HG03457 (cell line): ENCODE measurements around the gene CCDC24.

Experiments
- ATAC-seq: cut with Tn5 transposase; IDR thresholded peaks from one replicate; pipeline ENCODE4 v1.9.1; 2021; ENCODE audit warnings: moderate number of reproducible peaks; ENCODE audit not compliant: unreplicated experiment

CCDC24 gene

DNA sequence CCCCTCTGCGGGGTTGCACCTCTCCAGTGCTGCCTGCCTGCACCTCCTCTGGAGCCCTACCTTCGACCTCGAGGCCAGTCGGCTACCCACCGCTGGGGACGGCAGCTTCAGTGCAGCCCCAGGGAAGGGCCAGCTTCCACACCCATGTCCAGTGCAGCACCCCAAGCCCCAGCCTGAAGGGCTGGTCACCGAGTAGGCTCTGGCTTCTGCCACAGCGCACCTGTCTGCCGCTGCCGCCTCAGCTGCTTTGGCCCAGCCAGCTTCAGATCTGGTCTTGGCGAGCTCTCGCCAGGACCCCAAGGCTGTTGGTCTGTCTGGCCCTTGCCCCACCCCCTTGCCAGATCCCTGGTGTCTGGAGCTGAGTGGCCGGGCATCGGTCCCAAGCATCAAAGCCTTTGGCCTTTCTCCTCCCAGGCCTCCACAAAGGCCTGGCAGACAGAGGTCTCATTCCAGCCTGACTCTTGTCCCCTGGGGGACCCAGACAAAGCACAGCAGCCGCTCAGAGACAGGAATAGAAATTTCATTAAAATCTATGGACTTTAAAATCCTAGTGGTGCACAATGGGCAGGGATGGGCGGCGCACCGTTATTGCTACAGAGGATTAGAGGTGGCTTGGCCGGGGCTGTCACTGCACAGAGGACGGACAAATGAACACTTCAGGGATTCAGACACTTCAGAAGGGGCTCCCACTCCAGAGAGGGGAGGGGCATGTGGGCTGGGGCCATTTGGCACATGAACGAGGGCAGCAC lies 4.8 kb downstream of the CCDC24 start:
- no peak for ATAC-seq

DNA sequence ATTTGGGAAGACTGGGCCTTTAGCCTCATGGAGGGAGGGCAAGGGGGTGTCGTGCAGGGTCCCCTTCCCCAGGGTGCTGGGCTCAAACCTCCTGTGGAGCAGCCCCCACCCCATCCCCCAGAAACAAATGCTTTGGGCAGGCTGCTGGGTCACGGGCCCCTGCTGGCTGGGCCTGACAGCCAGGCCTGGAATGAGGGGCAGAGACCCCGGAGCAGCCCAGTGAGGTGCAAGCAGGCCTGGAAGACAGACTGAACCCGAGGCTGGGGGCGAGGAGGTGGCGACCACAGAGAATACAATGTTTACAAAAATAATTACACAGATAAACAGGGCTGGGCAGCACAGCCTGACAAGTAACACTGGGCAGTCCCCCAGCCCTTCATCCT lies 5.3 kb downstream of the CCDC24 start:
- ATAC-seq = no peak

DNA sequence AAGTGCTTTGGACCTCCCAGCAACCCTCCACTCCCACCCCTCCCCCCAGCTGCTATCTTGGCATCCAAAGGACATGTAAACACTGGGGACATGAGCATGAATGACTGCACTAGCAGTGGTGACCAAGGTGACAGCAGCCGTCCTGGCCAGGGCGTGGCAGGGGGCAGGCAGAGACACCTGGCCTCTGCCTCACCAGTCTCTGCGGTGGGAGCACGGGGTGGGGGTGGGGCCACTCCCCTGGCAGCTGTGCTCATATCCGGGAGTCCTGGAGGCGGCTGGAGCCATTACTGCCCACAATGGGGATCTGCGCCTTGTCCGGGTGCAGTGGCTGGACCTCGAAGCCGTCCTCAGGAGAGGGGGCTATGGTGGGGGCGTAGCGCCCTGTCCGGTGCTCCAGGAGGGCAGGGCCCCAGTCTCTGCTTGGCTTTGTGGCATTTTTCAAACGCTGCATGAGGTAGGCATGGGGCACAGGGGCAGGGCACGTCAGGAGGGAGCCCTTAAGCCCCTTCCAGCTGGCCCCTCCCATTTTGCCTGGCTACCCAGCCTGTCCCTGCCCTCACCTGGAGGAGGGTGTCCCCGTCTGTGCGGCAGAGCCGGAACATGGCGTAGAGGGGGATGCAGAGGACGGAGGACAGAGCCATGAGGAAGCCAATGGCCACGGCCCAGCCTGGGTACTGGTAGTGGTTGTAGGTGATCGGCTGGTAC lies 6.0 kb downstream of the CCDC24 start:
- ATAC-seq = no peak

- ATAC-seq = no peak
These were observed 6.6 kb downstream of the CCDC24 start for GRCh38 chr1:43998000-43998378.

DNA sequence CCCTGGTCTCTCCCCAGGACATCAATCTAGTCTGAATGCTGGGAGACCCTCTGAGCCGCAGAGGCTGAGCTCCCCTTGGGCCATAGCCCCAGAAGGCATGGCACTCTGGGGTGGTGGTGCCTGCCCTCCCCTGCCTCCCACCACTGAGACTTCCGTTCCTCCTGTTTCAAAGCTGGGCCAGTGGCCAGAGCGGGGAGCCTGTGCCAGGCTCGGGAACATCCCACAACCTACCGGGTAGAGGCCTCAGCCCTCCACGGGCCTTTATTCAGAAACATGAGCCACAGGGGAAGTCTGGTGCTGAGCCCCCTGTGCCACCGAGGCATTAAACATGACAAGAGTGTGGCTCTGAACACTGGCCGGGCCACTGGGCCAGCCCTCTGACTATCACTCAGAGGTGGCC lies 8.1 kb downstream of the CCDC24 start:
- no peak for ATAC-seq

DNA sequence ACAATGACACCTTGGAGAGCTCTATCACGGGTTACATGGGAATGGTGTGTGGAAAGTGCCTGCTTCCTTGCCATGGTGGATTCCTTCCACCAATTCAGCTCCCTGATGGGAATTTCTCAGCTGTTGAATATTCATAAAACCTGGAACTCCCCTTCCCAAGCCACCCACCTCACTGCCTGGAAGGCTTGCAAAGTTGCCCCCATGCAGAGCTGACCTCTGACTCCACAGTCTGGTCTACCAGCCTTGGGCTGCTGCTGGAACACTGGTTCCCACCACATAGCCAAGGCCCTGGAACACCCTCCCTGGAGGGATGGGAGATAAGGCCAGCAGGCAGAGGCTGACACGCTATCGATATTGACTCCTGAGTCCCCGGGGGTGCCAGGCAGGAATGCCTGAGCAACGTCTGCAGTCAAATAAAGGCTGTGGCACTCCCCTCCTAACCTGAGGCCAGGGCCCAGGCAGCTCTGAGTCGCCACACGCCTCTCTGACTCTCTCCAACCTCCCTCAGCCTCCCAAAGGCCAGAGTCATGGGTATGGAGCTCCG lies 8.8 kb downstream of the CCDC24 start:
- ATAC-seq = no peak

DNA sequence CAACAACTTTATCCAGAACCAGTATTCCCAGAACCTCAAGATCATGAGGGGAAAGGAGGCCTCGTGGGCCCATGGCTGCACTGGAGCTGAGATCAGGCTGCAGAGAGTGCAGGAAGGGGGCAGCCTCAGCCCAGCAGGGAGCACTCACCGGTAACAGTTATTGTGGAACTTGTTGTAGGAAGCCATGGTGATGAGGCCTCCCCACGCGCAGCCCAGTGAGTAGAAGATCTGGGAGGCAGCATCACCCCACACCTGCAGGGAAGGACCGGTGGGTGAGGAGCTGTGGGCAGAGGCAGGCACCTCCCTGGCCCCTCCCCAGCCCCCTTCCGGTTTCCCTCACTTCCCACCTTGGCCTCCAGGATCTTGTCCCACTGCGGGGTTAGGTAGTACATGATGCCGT lies 10.8 kb downstream of the CCDC24 start:
- no peak for ATAC-seq

DNA sequence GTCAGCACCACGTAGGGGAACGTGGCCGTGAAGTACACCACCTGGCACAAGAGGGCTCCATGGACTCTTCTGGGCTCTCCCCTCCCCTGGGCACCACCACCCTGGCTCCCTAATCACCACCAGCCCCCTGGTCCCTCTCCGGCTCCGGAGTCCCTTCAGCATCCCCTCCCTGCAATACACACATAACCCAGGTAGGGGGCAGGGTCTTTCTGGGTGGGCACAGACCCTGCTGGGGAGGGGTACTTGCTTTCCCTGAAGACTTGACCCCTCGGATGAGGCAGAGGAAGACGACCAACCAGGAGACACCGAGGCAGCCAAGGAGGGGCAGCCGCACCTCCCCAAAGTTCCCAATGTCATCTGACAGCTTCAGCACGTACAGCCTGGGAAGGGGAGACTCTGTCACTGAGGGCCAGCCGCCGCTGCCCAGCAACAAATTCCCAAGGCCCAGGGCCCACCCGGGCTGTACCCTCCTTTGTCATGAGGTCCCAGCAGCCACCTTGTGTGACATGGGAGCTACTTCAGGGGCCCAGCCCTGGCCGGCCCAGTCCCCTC lies 11.3 kb downstream of the CCDC24 start:
- no peak for ATAC-seq

DNA sequence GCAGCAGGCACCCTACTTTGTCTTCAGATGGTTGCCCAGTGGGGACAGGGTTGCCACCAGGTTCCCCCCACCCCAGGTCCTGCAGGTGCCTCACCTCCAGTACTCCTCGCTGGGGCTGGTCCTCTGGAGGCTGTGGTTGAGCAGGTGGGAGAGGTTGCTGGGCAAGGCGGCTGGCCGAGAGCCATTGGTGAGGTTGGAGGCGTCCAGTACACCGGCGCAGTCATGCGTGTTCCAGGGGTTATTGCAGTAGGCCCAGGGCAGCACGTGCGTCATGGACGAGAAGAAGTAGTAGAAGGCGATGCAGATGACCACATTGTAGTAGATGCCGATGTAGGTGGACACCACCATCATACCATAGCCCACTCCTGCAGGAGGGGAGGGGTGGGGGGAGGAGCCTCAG lies 16.9 kb downstream of the CCDC24 start:
- ATAC-seq = no peak

- no peak for ATAC-seq
These were observed 19.6 kb downstream of the CCDC24 start for GRCh38 chr1:44010935-44011471.

DNA sequence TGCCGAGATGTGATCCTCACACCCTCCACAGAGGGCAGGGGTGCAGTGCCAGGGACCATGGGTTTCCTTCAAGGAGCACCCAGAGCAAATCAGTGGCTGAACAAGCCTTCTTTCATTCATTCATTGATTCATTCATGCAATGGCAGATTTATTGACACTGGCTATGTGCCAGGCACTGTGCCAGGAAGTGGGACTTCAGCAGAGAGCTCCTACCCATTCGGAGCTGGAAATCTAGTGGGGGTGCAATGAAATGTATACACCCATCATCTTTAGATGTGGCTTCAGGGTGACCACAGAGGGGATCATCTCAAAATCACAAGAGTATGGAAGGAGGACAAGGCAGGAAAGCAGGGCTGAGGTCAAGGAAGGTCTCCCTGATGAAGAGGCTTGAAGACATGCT lies 21.0 kb downstream of the CCDC24 start:
- ATAC-seq = no peak

DNA sequence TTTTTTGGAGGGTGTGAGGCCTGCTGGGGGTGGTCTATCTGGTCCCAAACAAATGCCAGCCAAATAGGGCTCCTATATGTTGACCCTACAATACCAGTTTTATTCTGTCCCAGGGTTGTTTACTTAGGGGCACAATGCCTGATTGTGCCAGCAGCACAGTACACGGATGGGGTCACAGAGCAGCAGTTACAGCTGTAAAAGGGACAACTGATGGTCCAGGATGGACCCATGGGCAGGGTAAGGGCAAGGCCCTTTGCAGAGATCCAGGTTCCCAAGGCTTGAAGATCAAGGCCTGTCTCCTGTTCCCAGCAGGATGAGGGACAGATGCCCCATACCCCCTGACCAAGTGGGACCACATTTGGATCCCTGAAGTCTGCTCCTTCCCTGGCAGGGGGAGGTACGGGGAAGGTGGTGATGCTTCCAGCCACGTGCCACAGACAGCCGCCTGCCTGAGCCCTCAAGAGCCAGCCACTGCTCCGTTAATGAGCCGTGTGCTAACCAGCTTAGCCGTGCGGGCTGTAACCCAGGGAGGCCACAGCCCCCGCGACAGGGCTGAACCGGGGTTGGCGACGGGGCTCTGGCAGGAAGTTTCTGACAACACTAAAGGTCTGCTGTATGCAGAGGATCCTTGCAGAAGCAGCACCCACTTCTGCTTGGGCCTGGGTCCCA lies 21.7 kb downstream of the CCDC24 start:
- ATAC-seq = no peak

DNA sequence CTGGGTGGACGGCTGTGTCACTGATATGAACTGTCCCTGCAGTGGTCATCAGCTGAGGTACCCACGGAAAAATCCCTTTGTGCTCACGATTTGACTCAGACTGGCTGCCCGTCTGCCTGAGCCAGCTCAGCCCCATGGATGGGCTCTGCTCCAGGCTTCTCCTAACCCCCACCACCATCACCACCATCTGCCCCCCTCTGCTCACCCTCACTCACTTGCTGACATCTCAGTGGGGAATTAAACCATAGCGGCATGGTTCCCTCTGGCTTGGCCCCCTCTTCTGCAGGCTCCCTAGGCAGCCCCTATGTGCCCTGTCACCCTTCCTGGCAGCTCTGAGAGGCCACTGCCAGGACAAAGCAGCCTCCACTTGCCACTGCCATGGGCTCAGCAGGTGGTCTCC lies 22.6 kb downstream of the CCDC24 start:
- ATAC-seq = no peak

DNA sequence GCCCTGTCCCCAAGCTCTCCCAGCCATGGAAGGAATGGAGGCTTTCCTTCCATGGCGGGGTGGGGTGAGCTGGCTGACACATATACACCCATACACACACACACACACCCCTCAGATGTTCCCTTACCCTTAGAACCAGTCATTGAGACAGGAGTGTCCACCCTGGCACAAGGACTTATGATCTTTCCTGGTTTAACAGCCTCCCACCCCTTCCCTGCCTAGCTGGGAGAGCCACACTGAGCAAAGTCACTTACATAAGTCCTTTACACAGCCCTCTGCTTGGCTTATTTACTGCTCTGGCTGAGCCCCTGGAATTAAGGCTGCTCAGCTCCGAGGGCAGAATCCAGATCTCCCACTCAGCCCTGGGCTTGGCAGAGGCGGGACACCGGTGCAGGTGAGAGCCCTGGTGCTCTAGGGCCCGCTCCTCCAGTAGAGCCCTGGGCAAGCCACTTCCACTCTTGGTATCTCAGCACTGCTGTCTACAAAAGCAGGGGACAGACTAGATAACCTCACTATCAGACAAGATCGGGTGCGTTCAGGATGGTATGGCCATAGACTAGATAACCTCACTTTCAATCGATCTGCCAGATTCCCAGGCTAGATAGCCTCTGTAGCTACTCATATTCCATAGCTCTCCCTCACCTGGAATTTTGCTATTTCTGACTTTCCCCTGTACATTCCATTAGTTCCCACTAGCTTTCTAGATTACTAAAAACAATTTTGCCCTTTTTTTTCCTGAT lies 23.1 kb downstream of the CCDC24 start:
- ATAC-seq = no peak

DNA sequence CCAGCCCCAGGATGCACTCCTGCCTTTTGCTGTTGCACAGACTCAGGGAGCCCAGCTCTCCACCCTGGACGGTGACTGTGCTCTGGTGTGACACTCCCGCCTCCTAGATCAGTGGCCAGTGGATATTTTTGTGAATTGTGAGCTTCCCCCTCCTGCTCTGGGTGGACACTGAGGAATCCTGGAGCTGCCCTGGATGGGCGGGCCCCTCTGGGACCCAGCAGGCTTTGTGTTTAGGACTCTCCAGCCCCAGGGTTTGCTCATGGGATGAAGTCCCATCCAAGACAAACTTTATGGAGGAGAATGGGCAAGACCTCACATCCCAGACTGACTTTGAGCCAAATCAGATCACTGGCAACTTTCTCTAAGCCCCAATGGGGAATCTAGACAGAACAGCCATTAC lies 23.8 kb downstream of the CCDC24 start:
- no peak for ATAC-seq

GRCh38 chr1:44016041-44016889 lies 24.9 kb downstream of the CCDC24 start:
- no peak for ATAC-seq

DNA sequence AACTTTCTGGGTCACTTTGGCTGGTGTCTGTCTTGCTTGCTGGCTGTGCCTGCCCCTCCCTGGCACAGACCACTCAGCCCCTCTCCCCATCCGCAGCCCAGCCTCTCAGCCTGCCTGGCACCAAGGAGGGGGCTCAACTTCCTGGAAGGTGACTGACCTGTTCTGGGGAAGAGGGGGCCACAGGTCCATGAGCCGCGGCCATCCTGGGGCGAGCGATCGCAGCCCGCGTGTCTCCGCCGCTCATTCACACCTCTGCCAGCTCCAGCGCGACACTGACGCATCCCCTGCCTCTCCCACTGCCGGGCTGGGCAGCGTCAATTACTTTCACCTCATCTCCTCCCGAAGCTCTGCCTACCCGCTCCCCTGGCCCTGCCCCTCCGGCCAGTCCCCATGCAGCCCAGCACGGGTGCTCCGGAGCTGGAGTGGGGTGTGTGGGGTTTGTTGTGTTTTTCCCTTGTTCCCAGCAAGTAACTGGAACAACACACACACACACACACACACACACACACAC lies 25.5 kb downstream of the CCDC24 start:
- no peak for ATAC-seq

DNA sequence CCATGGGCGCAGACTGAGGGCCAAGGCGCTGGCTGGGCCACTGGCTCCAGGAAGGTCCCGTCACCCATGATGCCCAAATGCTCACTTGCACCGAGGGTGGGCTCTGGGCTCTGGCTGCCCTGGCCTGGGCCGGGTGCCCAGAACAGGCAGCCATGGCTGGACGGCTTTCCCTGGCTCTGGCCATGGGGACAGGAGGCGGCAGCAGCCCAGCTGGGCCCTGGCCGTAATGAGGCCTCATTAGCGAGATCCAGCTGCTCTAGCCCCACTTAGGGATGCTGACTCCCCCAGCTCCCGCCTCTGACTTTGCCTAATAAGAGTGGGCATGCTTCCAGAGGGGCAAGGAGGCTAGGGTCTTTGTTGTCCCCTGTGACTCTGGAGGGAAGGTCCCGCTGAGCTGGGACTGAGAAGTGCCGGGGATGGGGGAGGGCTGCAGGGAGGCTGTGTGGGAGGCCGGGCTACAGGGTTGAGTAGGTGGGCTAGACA lies 28.1 kb downstream of the CCDC24 start:
- ATAC-seq = no peak

GRCh38 chr1:44020464-44020863 lies 29.1 kb downstream of the CCDC24 start:
- no peak for ATAC-seq
